K562 (cell line): ENCODE data around the gene DBH. TPM values are rescaled to one million over a fixed set of nuclear protein-coding genes. Genes with fewer than 3 reads are reported as not detected.

ENCODE experiments used
- ATAC-seq: fragments of 200-7000 bp; cut with Tn5 transposase; 3 replicates; pipeline ENCODE4 v1.9.1; 2020; ENCODE audit warnings: moderate library complexity
- BruUV-seq: library from RNA; stranded (reverse); fragments of 400-500 nt; replicated peaks from 2 replicates; lab custom pipeline; 2021; lab: Mats Ljungman, UMichigan
- CTCF ChIA-PET: fragments of 300-600 bp; formaldehyde crosslinking; extraction: SDS; loops from one replicate; lab custom pipeline; 2021; ENCODE audit warnings: low intra/inter-chr PET ratio; lab: Yijun Ruan, JAX
- POLR2A ChIA-PET: fragments of 300-600, 350-650 bp; sonication (Branson Sonifier 250); formaldehyde crosslinking; extraction: SDS; loops from one replicate; lab custom pipeline; 2021; ENCODE audit warnings: antibody characterized with exemption, inconsistent platforms; lab: Yijun Ruan, JAX
- DNase-seq, 4 experiments: peaks; one replicate each; pipeline versions ENCODE4 v3.0.0 to v3.0.0-alpha.2; 2011 to 2018; ENCODE audit warnings: low spot score in 3 of 4, mixed read lengths in 3 of 4; ENCODE audit errors: extremely low read depth in 1 of 4
- FAIRE-seq: peaks from 2 replicates; lab custom pipeline; 2011; peaks lifted over from hg19 to GRCh38; lab: Jason Lieb, UNC
- H2AFZ ChIP-seq: 2 replicates; pipeline ENCODE4 v1.6.0; 2011; ENCODE audit warnings: low read depth, low read length, control low read depth, inconsistent platforms
- H3K27ac ChIP-seq: fragments of 200-600 bp; 3 replicates; pipeline ENCODE4 v1.8.0; 2011; ENCODE audit warnings: low read depth, mild to moderate bottlenecking, control low read depth, inconsistent platforms, low read length, moderate library complexity, mixed read lengths; ENCODE audit errors: extremely low read depth
- H3K27me3 ChIP-seq, 2 experiments: fragments of 300-600 bp in 1 of 2; 2 replicates in 1 of 2; 3 replicates in 1 of 2; pipeline versions ENCODE4 v1.6.0 to v1.8.0; 2011; ENCODE audit warnings: inconsistent platforms in 2 of 2, low read length in 2 of 2, mild to moderate bottlenecking in 1 of 2, mixed read lengths in 1 of 2, moderate library complexity in 1 of 2; ENCODE audit not compliant: control insufficient read depth in 2 of 2, insufficient read depth in 2 of 2
- H3K36me3 ChIP-seq: fragments of 300-600 bp; 3 replicates; pipeline ENCODE4 v1.8.0; 2011; ENCODE audit warnings: mild to moderate bottlenecking, low read length, inconsistent platforms; ENCODE audit not compliant: control insufficient read depth, insufficient read depth
- H3K4me1 ChIP-seq, 2 experiments: fragments of 200-600 bp in 1 of 2; replicated peaks in 1 of 2; 2 replicates in 1 of 2; 3 replicates in 1 of 2; pipeline versions ENCODE4 v1.5.1 to v1.8.0; 2011; ENCODE audit warnings: inconsistent platforms in 2 of 2, low read length in 2 of 2, mild to moderate bottlenecking in 1 of 2, mixed read lengths in 1 of 2, moderate library complexity in 1 of 2; ENCODE audit not compliant: control insufficient read depth in 2 of 2, insufficient read depth in 2 of 2
- H3K4me2 ChIP-seq: 2 replicates; pipeline ENCODE4 v1.6.1; 2011; ENCODE audit warnings: low read length, control low read depth, inconsistent platforms, mixed read lengths; ENCODE audit not compliant: insufficient read depth
- H3K4me3 ChIP-seq: fragments of 200-600 bp; sonication (generic), shearing (Covaris generic); 2 replicates; pipeline ENCODE4 v1.5.1; 2016; ENCODE audit warnings: control low read depth, inconsistent platforms
- H3K79me2 ChIP-seq: fragments of 200-600 bp; 3 replicates; pipeline ENCODE4 v1.8.0; 2011; ENCODE audit warnings: low read length, inconsistent platforms; ENCODE audit not compliant: control insufficient read depth, insufficient read depth
- H3K9ac ChIP-seq, 2 experiments: 2 replicates each; pipeline versions ENCODE4 v1.6.0 to v1.6.1; 2011; ENCODE audit warnings: low read depth in 2 of 2, low read length in 2 of 2, control low read depth in 1 of 2, inconsistent platforms in 1 of 2, mild to moderate bottlenecking in 1 of 2, mixed read lengths in 1 of 2; ENCODE audit not compliant: insufficient read depth in 1 of 2
- H3K9me1 ChIP-seq: one replicate; pipeline ENCODE4 v1.6.0; 2011; ENCODE audit warnings: inconsistent platforms, mild to moderate bottlenecking, low read length, moderate library complexity; ENCODE audit not compliant: control insufficient read depth, insufficient read depth
- H3K9me3 ChIP-seq: replicated peaks from 2 replicates; pipeline ENCODE4 v1.5.1; 2011; ENCODE audit warnings: low read depth, low read length, inconsistent platforms; ENCODE audit not compliant: control insufficient read depth, insufficient read depth
- H4K20me1 ChIP-seq: replicated peaks from 2 replicates; pipeline ENCODE4 v1.6.1; 2011; ENCODE audit warnings: low read length, inconsistent platforms, mixed read lengths; ENCODE audit not compliant: control insufficient read depth, insufficient read depth
- CBX5 ChIP-seq: IDR thresholded peaks from 2 replicates; pipeline ENCODE4 v1.6.1; 2014; ENCODE audit warnings: low read depth, borderline replicate concordance
- ERF ChIP-seq: fragments of 450-650 bp; formaldehyde crosslinking; IDR thresholded peaks from 2 replicates; pipeline ENCODE4 v1.4.0; 2020; ENCODE audit warnings: mild to moderate bottlenecking, mixed read lengths
- NCOA4 ChIP-seq: fragments of 450-650 bp; IDR thresholded peaks from 2 replicates; pipeline ENCODE4 v1.6.1; 2018; ENCODE audit warnings: mild to moderate bottlenecking; ENCODE audit not compliant: partially characterized antibody
- WGBS: fragments of 100-300 bp; shearing (Covaris generic); methylation state at CpG from one replicate; pipeline ENCODE4 v1.1.6; 2016; ENCODE audit warnings: low coverage, mixed read lengths; ENCODE audit not compliant: insufficient coverage; ENCODE audit errors: missing lambda C conversion rate; 5-methylcytosine and 5-hydroxymethylcytosine counted together
- in situ Hi-C: fragments of 300-500 bp; cut with MboI; formaldehyde crosslinking; loops from 4 replicates; pipeline ENCODE4 v1.15.0; 2018; ENCODE audit warnings: inconsistent platforms, mixed read lengths
- intact Hi-C: fragments of 100-400 bp; cut with micrococcal nuclease; formaldehyde crosslinking; loops from 2 replicates; pipeline ENCODE4 v1.14.2; 2022
- polyA plus RNA-seq, 8 experiments: library from polyadenylated mRNA; depleted of rRNA in 4 of 8; stranded (reverse) in 5 of 8; unstranded in 3 of 8; fragments of >200 nt; fragmentation: Nextera tagmentation in 2 of 8; fragmentation: Illumina TruSeq in 1 of 8; extraction: Ambion mirVana in 2 of 8; extraction: Trizol in 1 of 8; gene quantifications; 2 replicates each; pipeline versions ENCODE4 v1.2.1 to v1.2.3, GENCODE V29; 2011 to 2014; ENCODE audit warnings: inconsistent platforms in 1 of 8, missing spikeins in 1 of 8
- total RNA-seq, 7 experiments: library from RNA; depleted of rRNA in 6 of 7; stranded (reverse); fragments of >200 nt in 6 of 7; fragmentation: Illumina TruSeq in 2 of 7; extraction: Trizol in 2 of 7; gene quantifications; 2 replicates each; pipeline versions ENCODE4 v1.2.1 to v1.2.3, GENCODE V29; 2011 to 2021; ENCODE audit warnings: low replicate concordance in 1 of 7
- TF ChIP-seq, protein P1 (sequence below): sonication (generic); formaldehyde crosslinking; IDR thresholded peaks from 2 replicates; pipeline ENCODE4 v1.8.0; 2022; ENCODE audit warnings: mild to moderate bottlenecking, missing genetic modification reagents, borderline replicate concordance
- TF ChIP-seq, protein P2 (sequence below): fragments of 450-650 bp; IDR thresholded peaks from 2 replicates; pipeline ENCODE4 v1.6.1; 2016; ENCODE audit warnings: mild to moderate bottlenecking, moderate library complexity

The DBH gene
- total and polyA plus RNA-seq, 9 of the 15 experiments (the other 6 are each of a cell fraction or from before 2014, with no cell fraction given), result not detected

DNA sequence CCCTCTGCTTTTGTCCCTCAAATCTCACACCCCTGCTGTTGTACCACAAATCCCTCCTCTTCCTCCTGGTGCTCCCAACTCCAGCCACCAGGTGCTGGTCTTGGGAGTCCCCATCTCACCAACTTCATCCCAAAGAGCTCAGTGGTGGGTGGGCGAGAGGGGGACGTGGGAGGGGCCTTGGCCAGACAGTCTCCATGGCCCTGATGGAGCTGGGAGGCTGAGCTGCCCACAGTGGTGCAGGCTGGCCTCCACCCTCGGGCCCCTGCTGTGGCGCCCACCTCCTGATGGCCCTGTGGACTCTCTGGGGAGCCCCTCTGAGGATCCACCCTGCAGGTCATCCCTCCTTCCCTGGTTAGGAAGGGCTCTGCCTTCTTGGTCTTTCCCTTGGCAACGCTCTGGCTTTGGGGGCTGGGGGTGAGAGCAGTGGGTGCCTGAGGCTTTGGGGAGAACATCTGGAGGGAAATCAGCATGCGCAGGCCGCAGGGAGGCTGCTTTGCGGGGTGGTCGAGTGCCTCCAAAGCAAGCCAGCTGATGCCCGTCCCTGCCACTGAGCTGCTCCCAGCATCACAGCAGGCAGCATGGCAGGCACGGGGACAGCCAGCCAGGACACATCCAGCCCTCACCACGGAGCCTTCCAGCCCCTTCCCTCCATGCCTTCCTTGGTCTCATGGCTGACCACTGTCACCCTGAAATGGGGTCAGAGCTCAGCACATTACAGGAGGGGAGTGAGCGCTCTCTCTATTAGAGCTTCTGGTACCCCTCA is 19.3 kb upstream of the DBH start:
- no peak for DNase-seq
- H3K4me3 ChIP-seq, result no peak overlapping the region
- WGBS, result 0% methylated on average over 11 of the region's 13 CpGs
- H3K79me2 ChIP-seq, result no peaks in the 10 kb centered on the region
- in situ Hi-C loops, result no loop called here
- H3K9me3 ChIP-seq, result no peaks in the 10 kb centered on the region
- no peak overlapping the region for H3K9ac ChIP-seq
- H3K27me3 ChIP-seq, result peaks cover 17 to 65% of the 10 kb centered on the region in 2 experiments; a peak in 4 of 5 replicates
- no peaks in the 10 kb centered on the region for H3K36me3 ChIP-seq
- CTCF ChIA-PET, result no interaction called here
- H3K9me1 ChIP-seq, result no peaks in the 10 kb centered on the region
- H3K4me1 ChIP-seq, result no peaks in the 10 kb centered on the region
- POLR2A ChIA-PET, result no interaction called here
- no TSS peak for BruUV-seq
- H3K27ac ChIP-seq, result no peak overlapping the region
- H3K4me2 ChIP-seq, result no peak overlapping the region
- no peak overlapping the region for H2AFZ ChIP-seq
- H4K20me1 ChIP-seq, result peaks cover 18% of the 10 kb centered on the region
- intact Hi-C loops, result no loop called here
- no peak for ATAC-seq
- no peak for FAIRE-seq
- TF ChIP-seq ERF (CRISPR knock-in tag) (no peak), NCOA4 (no peak), CBX5 (no peak)
- TF ChIP-seq, protein P1, sequence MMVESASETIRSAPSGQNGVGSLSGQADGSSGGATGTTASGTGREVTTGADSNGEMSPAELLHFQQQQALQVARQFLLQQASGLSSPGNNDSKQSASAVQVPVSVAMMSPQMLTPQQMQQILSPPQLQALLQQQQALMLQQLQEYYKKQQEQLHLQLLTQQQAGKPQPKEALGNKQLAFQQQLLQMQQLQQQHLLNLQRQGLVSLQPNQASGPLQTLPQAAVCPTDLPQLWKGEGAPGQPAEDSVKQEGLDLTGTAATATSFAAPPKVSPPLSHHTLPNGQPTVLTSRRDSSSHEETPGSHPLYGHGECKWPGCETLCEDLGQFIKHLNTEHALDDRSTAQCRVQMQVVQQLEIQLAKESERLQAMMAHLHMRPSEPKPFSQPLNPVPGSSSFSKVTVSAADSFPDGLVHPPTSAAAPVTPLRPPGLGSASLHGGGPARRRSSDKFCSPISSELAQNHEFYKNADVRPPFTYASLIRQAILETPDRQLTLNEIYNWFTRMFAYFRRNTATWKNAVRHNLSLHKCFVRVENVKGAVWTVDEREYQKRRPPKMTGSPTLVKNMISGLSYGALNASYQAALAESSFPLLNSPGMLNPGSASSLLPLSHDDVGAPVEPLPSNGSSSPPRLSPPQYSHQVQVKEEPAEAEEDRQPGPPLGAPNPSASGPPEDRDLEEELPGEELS (CRISPR knock-in tag), result no peak
- TF ChIP-seq, protein P2, sequence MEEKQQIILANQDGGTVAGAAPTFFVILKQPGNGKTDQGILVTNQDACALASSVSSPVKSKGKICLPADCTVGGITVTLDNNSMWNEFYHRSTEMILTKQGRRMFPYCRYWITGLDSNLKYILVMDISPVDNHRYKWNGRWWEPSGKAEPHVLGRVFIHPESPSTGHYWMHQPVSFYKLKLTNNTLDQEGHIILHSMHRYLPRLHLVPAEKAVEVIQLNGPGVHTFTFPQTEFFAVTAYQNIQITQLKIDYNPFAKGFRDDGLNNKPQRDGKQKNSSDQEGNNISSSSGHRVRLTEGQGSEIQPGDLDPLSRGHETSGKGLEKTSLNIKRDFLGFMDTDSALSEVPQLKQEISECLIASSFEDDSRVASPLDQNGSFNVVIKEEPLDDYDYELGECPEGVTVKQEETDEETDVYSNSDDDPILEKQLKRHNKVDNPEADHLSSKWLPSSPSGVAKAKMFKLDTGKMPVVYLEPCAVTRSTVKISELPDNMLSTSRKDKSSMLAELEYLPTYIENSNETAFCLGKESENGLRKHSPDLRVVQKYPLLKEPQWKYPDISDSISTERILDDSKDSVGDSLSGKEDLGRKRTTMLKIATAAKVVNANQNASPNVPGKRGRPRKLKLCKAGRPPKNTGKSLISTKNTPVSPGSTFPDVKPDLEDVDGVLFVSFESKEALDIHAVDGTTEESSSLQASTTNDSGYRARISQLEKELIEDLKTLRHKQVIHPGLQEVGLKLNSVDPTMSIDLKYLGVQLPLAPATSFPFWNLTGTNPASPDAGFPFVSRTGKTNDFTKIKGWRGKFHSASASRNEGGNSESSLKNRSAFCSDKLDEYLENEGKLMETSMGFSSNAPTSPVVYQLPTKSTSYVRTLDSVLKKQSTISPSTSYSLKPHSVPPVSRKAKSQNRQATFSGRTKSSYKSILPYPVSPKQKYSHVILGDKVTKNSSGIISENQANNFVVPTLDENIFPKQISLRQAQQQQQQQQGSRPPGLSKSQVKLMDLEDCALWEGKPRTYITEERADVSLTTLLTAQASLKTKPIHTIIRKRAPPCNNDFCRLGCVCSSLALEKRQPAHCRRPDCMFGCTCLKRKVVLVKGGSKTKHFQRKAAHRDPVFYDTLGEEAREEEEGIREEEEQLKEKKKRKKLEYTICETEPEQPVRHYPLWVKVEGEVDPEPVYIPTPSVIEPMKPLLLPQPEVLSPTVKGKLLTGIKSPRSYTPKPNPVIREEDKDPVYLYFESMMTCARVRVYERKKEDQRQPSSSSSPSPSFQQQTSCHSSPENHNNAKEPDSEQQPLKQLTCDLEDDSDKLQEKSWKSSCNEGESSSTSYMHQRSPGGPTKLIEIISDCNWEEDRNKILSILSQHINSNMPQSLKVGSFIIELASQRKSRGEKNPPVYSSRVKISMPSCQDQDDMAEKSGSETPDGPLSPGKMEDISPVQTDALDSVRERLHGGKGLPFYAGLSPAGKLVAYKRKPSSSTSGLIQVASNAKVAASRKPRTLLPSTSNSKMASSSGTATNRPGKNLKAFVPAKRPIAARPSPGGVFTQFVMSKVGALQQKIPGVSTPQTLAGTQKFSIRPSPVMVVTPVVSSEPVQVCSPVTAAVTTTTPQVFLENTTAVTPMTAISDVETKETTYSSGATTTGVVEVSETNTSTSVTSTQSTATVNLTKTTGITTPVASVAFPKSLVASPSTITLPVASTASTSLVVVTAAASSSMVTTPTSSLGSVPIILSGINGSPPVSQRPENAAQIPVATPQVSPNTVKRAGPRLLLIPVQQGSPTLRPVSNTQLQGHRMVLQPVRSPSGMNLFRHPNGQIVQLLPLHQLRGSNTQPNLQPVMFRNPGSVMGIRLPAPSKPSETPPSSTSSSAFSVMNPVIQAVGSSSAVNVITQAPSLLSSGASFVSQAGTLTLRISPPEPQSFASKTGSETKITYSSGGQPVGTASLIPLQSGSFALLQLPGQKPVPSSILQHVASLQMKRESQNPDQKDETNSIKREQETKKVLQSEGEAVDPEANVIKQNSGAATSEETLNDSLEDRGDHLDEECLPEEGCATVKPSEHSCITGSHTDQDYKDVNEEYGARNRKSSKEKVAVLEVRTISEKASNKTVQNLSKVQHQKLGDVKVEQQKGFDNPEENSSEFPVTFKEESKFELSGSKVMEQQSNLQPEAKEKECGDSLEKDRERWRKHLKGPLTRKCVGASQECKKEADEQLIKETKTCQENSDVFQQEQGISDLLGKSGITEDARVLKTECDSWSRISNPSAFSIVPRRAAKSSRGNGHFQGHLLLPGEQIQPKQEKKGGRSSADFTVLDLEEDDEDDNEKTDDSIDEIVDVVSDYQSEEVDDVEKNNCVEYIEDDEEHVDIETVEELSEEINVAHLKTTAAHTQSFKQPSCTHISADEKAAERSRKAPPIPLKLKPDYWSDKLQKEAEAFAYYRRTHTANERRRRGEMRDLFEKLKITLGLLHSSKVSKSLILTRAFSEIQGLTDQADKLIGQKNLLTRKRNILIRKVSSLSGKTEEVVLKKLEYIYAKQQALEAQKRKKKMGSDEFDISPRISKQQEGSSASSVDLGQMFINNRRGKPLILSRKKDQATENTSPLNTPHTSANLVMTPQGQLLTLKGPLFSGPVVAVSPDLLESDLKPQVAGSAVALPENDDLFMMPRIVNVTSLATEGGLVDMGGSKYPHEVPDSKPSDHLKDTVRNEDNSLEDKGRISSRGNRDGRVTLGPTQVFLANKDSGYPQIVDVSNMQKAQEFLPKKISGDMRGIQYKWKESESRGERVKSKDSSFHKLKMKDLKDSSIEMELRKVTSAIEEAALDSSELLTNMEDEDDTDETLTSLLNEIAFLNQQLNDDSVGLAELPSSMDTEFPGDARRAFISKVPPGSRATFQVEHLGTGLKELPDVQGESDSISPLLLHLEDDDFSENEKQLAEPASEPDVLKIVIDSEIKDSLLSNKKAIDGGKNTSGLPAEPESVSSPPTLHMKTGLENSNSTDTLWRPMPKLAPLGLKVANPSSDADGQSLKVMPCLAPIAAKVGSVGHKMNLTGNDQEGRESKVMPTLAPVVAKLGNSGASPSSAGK, result no peak
